Spinal cord (tissue), 10 donors: ENCODE data around the gene CRYBB2. TPM values are rescaled to one million over a fixed set of nuclear protein-coding genes. Genes with fewer than 3 reads are reported as not detected.
A peak's percentile ranks its signal among the peaks of the same experiment; 100 is the strongest.
"Not testable (repeated sequence)": the region's sequence is repeated elsewhere in the genome, so short reads cannot be mapped to it uniquely, and the experiment has no call there.

Source experiments
- DNase-seq, 6 donors: peaks; one replicate each; pipeline versions ENCODE4 v3.0.0 to v3.0.0-alpha.2; 2013 to 2015; ENCODE audit warnings: low spot score in 6 of 6, low read depth in 4 of 6
- H3K27ac ChIP-seq: one replicate; pipeline ENCODE4 v1.5.1; 2013; ENCODE audit warnings: low read depth, low read length, control low read depth
- H3K27me3 ChIP-seq: one replicate; pipeline ENCODE4 v1.6.1; 2013; ENCODE audit warnings: low read length; ENCODE audit not compliant: control insufficient read depth, insufficient read depth
- H3K36me3 ChIP-seq: one replicate; pipeline ENCODE4 v1.6.1; 2013; ENCODE audit warnings: low read length; ENCODE audit not compliant: control insufficient read depth, insufficient read depth
- H3K4me1 ChIP-seq: one replicate; pipeline ENCODE4 v1.6.1; 2013; ENCODE audit warnings: low read length; ENCODE audit not compliant: control insufficient read depth, insufficient read depth
- H3K4me3 ChIP-seq: one replicate; pipeline ENCODE4 v1.5.1; 2013; ENCODE audit warnings: low read depth, low read length, control low read depth
- H3K9me3 ChIP-seq: one replicate; pipeline ENCODE4 v1.6.1; 2013; ENCODE audit warnings: low read length; ENCODE audit not compliant: control insufficient read depth, insufficient read depth
- WGBS: methylation state at CpG from one replicate; pipeline ENCODE4 v1.1.5; 2013; ENCODE audit warnings: missing lambda C conversion rate; ENCODE audit not compliant: insufficient coverage; 5-methylcytosine and 5-hydroxymethylcytosine counted together
- polyA plus RNA-seq, 2 donors: library from polyadenylated mRNA; unstranded; fragments of 120-200 nt; gene quantifications; one replicate each; pipeline ENCODE4 v1.2.1, GENCODE V29; 2013; ENCODE audit not compliant: insufficient read length in 2 of 2
- total RNA-seq, 2 donors: library from RNA; depleted of rRNA in 1 of 2; stranded (reverse); fragments of 120-200 nt in 1 of 2; fragments of >200 nt in 1 of 2; gene quantifications; one replicate each; pipeline versions ENCODE4 v1.2.3 to v1.2.4, GENCODE V29; 2013 to 2014
- donor health status: healthy.

Gene CRYBB2
- total and polyA plus RNA-seq, 4 donors, result 0.77 to 1.4 (median 0.93) TPM; not detected in 1

DNA sequence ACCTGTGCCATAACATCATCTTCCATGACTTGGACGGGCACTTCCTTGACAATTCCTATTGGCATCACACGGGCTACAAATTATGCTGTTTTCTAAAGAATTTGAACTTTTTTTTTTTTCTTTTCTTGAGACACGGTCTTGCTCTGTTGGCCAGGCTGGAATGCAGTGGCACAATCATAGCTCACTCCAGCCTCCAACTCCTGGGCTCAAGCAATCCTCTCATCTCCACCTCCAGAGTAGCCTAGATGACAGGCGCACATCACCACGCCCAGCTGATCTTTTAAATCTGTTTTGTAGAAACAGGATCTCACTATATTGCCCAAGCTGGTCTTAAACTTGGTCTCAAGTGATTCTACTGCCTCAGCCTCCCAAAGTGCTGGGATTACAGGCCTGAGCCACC is 23.1 kb upstream of the CRYBB2 start:
- Histone ChIP-seq H3K9me3 (no peaks in the 10 kb centered on the region), H3K36me3 (peaks cover 23% of the 10 kb centered on the region), H3K4me3 (no peak overlapping the region), H3K27ac (no peak overlapping the region), H3K4me1 (peaks cover 3% of the 10 kb centered on the region), H3K27me3 (no peaks in the 10 kb centered on the region)
- no peak for DNase-seq
- WGBS, result 85% methylated on average over 5 of the region's 5 CpGs

DNA sequence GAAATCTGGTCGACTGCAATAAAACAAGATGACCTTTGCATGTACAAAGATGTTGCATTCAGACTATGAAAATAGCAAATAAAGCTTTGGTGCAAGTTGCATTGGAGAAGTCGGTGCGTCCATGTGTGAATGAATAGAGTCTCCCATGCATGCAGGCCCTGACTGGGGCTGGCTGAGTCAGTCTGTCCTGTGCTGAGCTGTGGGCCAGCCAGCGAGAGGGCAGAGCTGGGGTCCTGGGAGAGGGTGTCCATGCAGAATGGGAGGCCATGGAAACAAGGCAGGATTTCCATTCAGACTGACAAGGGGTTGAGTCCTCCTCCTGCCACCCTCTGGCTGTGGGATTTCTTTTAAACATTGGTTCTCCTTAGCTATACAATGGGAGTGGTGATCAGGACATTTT is 22.1 kb upstream of the CRYBB2 start:
- H3K4me3 ChIP-seq, result no peak overlapping the region
- peaks cover 5% of the 10 kb centered on the region for H3K4me1 ChIP-seq
- H3K27ac ChIP-seq, result no peak overlapping the region
- peaks cover 21% of the 10 kb centered on the region for H3K36me3 ChIP-seq
- peak in 3 of 6 donors; percentile 6 to 40 (median 33) for DNase-seq
- no peaks in the 10 kb centered on the region for H3K9me3 ChIP-seq
- 49% methylated on average over 4 of the region's 4 CpGs for WGBS
- H3K27me3 ChIP-seq, result no peaks in the 10 kb centered on the region

DNA sequence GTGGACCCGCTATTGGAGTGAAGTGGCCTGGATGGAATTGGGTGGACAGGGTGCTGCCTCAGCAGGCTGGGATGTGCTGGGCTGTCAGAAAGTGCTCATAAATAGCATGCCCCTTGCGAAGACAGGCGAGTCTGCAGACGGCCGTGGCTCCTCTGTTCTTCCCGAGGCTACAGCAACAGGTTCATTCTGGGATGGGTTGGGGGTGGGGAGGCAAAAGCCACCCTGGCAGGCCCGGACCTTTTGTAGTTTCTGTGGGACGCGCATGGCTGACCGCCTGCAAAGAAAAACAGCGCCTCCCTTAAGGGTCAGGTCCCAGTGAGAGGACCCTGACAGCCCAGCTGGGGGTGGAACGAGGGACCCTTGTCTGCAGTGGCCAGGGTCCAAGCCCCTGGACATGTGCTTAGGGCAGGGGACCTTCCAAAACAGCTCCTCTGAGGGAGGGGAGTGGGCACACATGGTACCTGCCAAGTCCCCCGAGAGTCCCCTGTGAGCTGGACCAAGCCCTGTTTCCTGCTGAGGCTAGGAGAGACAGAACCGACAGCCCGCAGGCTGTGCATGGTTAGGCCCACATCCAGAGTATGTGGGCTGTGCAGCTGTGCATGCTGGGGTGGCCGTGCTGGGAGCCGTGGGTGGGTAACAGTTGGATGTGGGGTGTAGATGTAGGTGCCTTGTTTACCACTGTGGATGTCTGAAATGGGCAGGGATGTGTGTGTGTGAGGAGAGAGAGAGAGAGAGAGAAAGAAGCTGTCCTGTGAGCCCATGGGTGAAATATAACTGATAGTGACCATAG is 19.5 kb upstream of the CRYBB2 start, which contains the start of gene CRYBB3:
Gene CRYBB3, plus strand, starts transcription at position 128 of the 790 bp plus-strand sequence. CDS start 1,539 bp downstream, outside the sequence.
- H3K4me1 ChIP-seq, result peaks cover 7% of the 10 kb centered on the region
- no peaks in the 10 kb centered on the region for H3K9me3 ChIP-seq
- no peak within 1 kb of the TSS for H3K4me3 ChIP-seq
- no peak for DNase-seq
- 51% methylated on average over 17 of the region's 17 CpGs for whole genome bisulfite sequencing
- H3K27ac ChIP-seq, result no peak within 1 kb of the TSS
- H3K27me3 ChIP-seq, result no peaks in the 10 kb centered on the region
- H3K36me3 ChIP-seq, result peaks cover 14% of the 10 kb centered on the region

DNA sequence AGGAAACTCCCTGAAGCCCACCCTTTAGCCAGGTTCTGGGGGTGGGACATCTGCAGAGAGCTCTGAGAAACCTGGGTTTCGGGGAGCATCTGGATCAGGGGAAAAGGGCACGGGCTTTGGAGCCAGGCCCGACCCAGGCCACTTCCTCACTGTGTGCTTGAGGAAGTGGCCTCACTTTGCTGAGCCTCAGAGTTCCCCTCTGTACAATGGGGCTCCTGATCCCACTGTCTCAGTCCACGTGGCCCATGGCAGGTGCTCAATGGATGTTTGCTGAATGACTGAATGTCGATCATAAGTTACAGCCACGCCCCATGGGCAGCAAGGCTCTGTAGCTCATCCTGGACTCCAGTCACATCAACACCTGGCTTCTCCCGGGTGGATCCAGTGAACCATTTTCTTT is 18.5 kb upstream of the CRYBB2 start:
- 91% methylated on average over 7 of the region's 7 CpGs for WGBS
- DNase-seq, result no peak
- peaks cover 14% of the 10 kb centered on the region for H3K36me3 ChIP-seq

DNA sequence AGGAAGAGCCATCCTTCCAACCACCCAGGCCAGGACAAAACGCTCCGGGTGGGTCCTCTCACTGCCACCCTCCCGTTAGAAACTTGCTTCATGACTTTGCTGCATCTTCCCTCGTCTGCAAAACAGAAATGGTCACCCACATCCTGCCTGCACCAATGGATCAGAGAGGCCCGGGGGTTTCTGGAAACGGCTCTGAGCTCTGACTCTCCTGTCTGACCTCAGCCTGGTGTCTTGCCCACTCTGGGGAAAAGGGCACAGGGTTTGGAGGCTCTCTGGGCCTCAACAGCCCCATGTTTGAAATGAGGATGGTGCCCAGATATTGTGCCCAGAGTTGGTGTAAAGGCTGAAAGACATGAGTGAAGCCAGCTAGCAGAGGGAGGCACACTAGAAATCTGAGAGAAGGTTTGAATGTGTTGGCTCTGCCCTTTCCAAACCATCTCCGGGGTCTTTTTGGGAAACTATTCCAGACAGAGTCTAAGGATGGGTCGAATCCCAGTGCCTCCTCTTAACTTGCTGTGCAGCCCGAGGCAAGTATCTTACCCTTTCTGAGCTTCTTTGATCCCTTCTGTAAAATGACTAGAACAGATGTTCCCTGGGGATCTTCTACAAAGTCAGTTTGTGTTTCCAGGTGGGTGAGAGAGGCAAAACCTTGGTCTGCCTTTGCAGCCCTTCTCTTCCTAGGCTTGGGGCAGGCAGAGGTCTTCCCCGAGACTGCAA is 17.7 kb upstream of the CRYBB2 start:
- Histone ChIP-seq H3K9me3 (no peaks in the 10 kb centered on the region), H3K4me3 (no peak overlapping the region), H3K4me1 (peaks cover 7% of the 10 kb centered on the region), H3K27me3 (no peaks in the 10 kb centered on the region), H3K27ac (no peak overlapping the region), H3K36me3 (peaks cover 14% of the 10 kb centered on the region)
- no peak for DNase-seq
- 72% methylated on average over 8 of the region's 10 CpGs for WGBS

More for the DNA sequence above, 18.5 kb upstream of the CRYBB2 start:
- H3K4me3 ChIP-seq, result no peak overlapping the region
- peaks cover 7% of the 10 kb centered on the region for H3K4me1 ChIP-seq
- no peaks in the 10 kb centered on the region for H3K9me3 ChIP-seq
- H3K27me3 ChIP-seq, result no peaks in the 10 kb centered on the region
- no peak overlapping the region for H3K27ac ChIP-seq

DNA sequence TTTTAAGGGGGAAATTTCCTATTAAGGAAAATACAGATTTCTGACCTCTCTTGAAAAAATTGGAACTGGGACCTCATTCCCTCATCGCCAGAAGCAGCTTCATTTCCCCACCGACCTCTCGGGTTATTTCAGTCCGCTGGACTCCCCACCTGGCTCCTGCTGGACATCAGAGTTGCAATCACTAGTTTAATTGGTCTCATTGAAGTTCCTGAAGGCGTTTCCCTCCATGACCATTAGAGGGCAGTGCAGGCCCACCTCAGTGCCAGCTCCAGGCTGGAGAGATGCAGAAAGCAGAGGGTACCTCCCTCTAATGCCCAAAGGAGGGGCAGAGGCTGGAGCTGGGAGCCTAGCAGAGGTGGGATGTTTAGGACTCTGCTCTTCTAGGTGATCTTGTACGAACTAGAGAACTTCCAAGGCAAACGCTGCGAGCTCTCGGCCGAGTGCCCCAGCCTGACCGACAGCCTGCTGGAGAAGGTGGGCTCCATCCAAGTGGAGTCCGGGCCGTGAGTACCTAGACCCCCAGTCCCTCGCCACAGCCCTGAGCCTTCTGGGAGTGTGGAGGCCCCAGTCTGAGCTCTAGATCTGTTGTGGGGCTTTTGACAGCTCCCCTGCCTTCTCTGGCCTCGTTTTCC is 17.0 kb upstream of the CRYBB2 start:
- Histone ChIP-seq H3K4me1 (peaks cover 5% of the 10 kb centered on the region), H3K36me3 (peaks cover 11% of the 10 kb centered on the region), H3K27me3 (no peaks in the 10 kb centered on the region), H3K27ac (no peak overlapping the region), H3K4me3 (no peak overlapping the region), H3K9me3 (no peaks in the 10 kb centered on the region)
- DNase-seq, result peak; percentile 43 to 92 (median 56)
- WGBS, result 47% methylated on average over 12 of the region's 15 CpGs

DNA sequence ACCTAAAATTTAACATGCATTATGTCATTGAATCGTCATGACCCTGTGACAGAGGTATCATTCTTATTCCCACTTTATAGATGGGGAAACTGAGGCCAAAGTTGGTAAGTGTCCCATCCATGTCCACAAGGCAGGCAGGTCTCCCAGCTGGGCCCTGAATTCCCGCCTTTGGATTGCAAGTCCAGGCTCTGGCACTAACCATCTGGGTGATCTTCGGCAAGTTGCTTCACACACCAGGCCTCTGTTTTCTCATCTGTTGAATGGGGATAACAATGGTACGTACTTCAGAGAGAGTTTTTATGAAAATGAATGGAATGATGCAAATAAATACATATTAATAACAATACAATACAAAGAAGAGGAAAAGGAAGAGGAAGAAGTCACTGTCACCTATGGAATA is 16.4 kb upstream of the CRYBB2 start:
- DNase-seq, result no peak
- 80% methylated on average over 1 of the region's 4 CpGs for WGBS
- H3K4me3 ChIP-seq, result no peak overlapping the region

DNA sequence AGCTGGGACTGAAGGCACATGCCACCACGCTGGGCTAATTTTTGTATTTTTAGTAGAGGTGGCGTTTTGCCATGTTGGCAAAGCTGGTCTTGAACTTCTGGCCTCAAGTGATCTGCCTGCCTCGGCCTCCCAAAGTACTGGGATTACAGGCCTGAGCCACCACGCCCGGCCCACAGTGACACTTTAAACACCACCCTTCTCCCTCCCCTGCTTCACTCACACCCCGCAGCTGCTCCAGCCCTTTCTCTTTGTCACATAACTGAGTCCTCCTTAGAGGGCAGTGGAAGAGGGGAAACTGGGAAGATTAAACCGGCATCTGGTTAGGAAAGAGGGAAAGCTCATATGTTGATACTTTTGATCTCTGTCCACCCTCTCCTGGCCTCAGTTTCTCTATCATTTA is 14.9 kb upstream of the CRYBB2 start:
- 81% methylated on average over 4 of the region's 7 CpGs for WGBS
- not testable (repeated sequence) for H3K4me1 ChIP-seq

More for the DNA sequence above, 16.4 kb upstream of the CRYBB2 start:
- Histone ChIP-seq H3K27ac (no peak overlapping the region), H3K4me1 (peaks cover 4% of the 10 kb centered on the region), H3K27me3 (no peaks in the 10 kb centered on the region), H3K36me3 (peaks cover 10% of the 10 kb centered on the region), H3K9me3 (no peaks in the 10 kb centered on the region)

DNA sequence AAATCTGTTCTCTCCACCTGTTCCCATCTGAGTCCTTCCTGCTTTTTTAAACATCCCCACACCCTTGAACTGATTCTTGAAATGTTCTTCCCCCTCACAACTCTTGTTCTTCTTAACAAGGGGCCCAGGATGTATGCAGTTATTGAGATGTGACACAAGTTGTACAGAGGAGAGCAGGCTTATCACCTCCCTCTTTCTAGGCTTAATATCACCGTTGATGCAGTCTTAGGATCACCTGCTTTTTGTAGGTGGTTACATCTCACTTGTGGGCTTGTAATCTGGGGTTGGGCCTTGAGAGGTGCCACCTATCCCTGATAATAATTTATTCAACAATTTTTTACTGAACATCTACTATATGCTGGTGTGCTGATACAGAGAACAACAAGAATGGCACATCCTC is 13.6 kb upstream of the CRYBB2 start:
- no peak for DNase-seq
- peaks cover 4% of the 10 kb centered on the region for H3K4me1 ChIP-seq
- no CpG with 5 or more reads among the region's 1 CpG for WGBS

More for the DNA sequence above, 14.9 kb upstream of the CRYBB2 start:
- not testable (repeated sequence) for H3K4me3 ChIP-seq, H3K9me3 ChIP-seq, H3K27ac ChIP-seq, H3K36me3 ChIP-seq, H3K27me3 ChIP-seq, DNase-seq

More for the DNA sequence above, 13.6 kb upstream of the CRYBB2 start:
- peaks cover 3% of the 10 kb centered on the region for H3K36me3 ChIP-seq
- no peak overlapping the region for H3K4me3 ChIP-seq
- H3K9me3 ChIP-seq, result no peaks in the 10 kb centered on the region
- H3K27ac ChIP-seq, result no peak overlapping the region
- H3K27me3 ChIP-seq, result no peaks in the 10 kb centered on the region
